ENCODE data around the gene TTBK2.

- TF ChIP-seq CTCF (IDR thresholded peaks at IDR 0.05; ENCODE audit: low read depth, low read length) (no peak), EZH2phosphoT487 (IDR thresholded peaks at IDR 0.05; ENCODE audit: low read depth) (no peak)
These were observed 1.3 kb downstream of the TTBK2 start for GRCh38 chr15:42919308-42919707.

All from OCI-LY3 (cell line).